K562 (cell line): ENCODE data around the gene TMEM120B. TPM values are rescaled to one million over a fixed set of nuclear protein-coding genes. Genes with fewer than 3 reads are reported as not detected.
A peak's percentile ranks its signal among the peaks of the same experiment; 100 is the strongest.

ENCODE experiments used
- ADNP ChIP-seq: fragments of 200-800 bp; sonication (Bioruptor generic); IDR thresholded peaks from 2 replicates; pipeline ENCODE4 v1.6.1; 2016; ENCODE audit warnings: missing genetic modification characterization, missing compliant biosample characterization
- CHAMP1 ChIP-seq: fragments of 450-650 bp; IDR thresholded peaks from 2 replicates; pipeline ENCODE4 v1.6.1; 2016; ENCODE audit warnings: mild to moderate bottlenecking
- CREB1 ChIP-seq, 2 experiments: sonication (generic) in 1 of 2; formaldehyde crosslinking in 1 of 2; IDR thresholded peaks; 2 replicates each; pipeline versions ENCODE4 v1.6.1 to v1.8.0; 2012 to 2022; ENCODE audit warnings: inconsistent platforms in 1 of 2, mild to moderate bottlenecking in 1 of 2, missing genetic modification reagents in 1 of 2, moderate library complexity in 1 of 2
- DEAF1 ChIP-seq: fragments of 450-650 bp; formaldehyde crosslinking; IDR thresholded peaks from 2 replicates; pipeline ENCODE4 v1.4.0; 2020; ENCODE audit warnings: mild to moderate bottlenecking, moderate library complexity
- ELF1 ChIP-seq: fragments of 200-800 bp; sonication (Bioruptor generic); IDR thresholded peaks from 2 replicates; pipeline ENCODE4 v1.6.1; 2016; ENCODE audit warnings: missing genetic modification characterization, missing compliant biosample characterization
- GTF3C2 ChIP-seq: IDR thresholded peaks from 3 replicates; pipeline ENCODE4 v1.6.1; 2011; ENCODE audit warnings: borderline replicate concordance, mild to moderate bottlenecking, moderate library complexity; ENCODE audit not compliant: insufficient read length; ENCODE audit errors: extremely low read depth
- NONO ChIP-seq, 2 experiments: fragments of 200-400 bp in 1 of 2; fragments of 450-650 bp in 1 of 2; formaldehyde crosslinking in 1 of 2; IDR thresholded peaks; 2 replicates each; pipeline ENCODE4 v1.6.1; 2017; ENCODE audit warnings: low read depth in 2 of 2, mild to moderate bottlenecking in 2 of 2, moderate library complexity in 2 of 2, low read length in 1 of 2
- NR2C1 ChIP-seq, 2 experiments: fragments of 450-650 bp; IDR thresholded peaks; 2 replicates each; pipeline ENCODE4 v1.6.1; 2017; ENCODE audit warnings: mild to moderate bottlenecking in 2 of 2, antibody characterized with exemption in 1 of 2, inconsistent platforms in 1 of 2, missing compliant biosample characterization in 1 of 2, missing genetic modification characterization in 1 of 2
- NR4A1 ChIP-seq, 2 experiments: fragments of 250-450 bp in 1 of 2; fragments of 450-650 bp in 1 of 2; sonication (Bioruptor Pico) in 1 of 2; IDR thresholded peaks; 2 replicates each; pipeline versions ENCODE4 v1.4.0 to v1.6.1; 2016 to 2020; ENCODE audit warnings: mild to moderate bottlenecking in 2 of 2, missing compliant biosample characterization in 1 of 2, missing genetic modification characterization in 1 of 2, moderate library complexity in 1 of 2
- POLR2H ChIP-seq: IDR thresholded peaks from 2 replicates; pipeline ENCODE4 v1.6.1; 2016; ENCODE audit warnings: missing genetic modification characterization, low read depth, mild to moderate bottlenecking, control low read depth, missing compliant biosample characterization, moderate library complexity
- PRPF4 ChIP-seq: fragments of 200-400 bp; formaldehyde crosslinking; IDR thresholded peaks from one replicate; pipeline ENCODE4 v1.6.1; 2017; ENCODE audit warnings: low read length, low read depth, mild to moderate bottlenecking; ENCODE audit not compliant: insufficient read depth, poor library complexity, severe bottlenecking
- RFX1 ChIP-seq: fragments of 450-650 bp; IDR thresholded peaks from 2 replicates; pipeline ENCODE4 v1.6.1; 2016; ENCODE audit warnings: mild to moderate bottlenecking, moderate library complexity
- SP1 ChIP-seq: sonication (generic); formaldehyde crosslinking; IDR thresholded peaks from 2 replicates; pipeline ENCODE4 v1.8.1; 2022; ENCODE audit warnings: mild to moderate bottlenecking, missing genetic modification reagents
- SP2 ChIP-seq: IDR thresholded peaks from 2 replicates; pipeline ENCODE4 v1.6.1; 2011; ENCODE audit warnings: mild to moderate bottlenecking, low read depth, low read length, moderate library complexity; ENCODE audit not compliant: poor library complexity, severe bottlenecking; ENCODE audit errors: extremely low read depth
- ZNF239 ChIP-seq: fragments of 250-450 bp; sonication (Bioruptor Pico); IDR thresholded peaks from 2 replicates; pipeline ENCODE4 v1.4.0; 2020; ENCODE audit warnings: mild to moderate bottlenecking
- ZNF354B ChIP-seq: fragments of 250-450 bp; sonication (Bioruptor Pico); IDR thresholded peaks from 2 replicates; pipeline ENCODE4 v1.4.0; 2020
- ZNF830 ChIP-seq: fragments of 250-450 bp; sonication (Bioruptor Pico); IDR thresholded peaks from 2 replicates; pipeline ENCODE4 v1.5.0; 2021; ENCODE audit warnings: mild to moderate bottlenecking
- polyA plus RNA-seq, 8 experiments: library from polyadenylated mRNA; depleted of rRNA in 4 of 8; stranded (reverse) in 5 of 8; unstranded in 3 of 8; fragments of >200 nt; fragmentation: Nextera tagmentation in 2 of 8; fragmentation: Illumina TruSeq in 1 of 8; extraction: Ambion mirVana in 2 of 8; extraction: Trizol in 1 of 8; gene quantifications; 2 replicates each; pipeline versions ENCODE4 v1.2.1 to v1.2.3, GENCODE V29; 2011 to 2014; ENCODE audit warnings: inconsistent platforms in 1 of 8, missing spikeins in 1 of 8
- total RNA-seq, 7 experiments: library from RNA; depleted of rRNA in 6 of 7; stranded (reverse); fragments of >200 nt in 6 of 7; fragmentation: Illumina TruSeq in 2 of 7; extraction: Trizol in 2 of 7; gene quantifications; 2 replicates each; pipeline versions ENCODE4 v1.2.1 to v1.2.3, GENCODE V29; 2011 to 2021; ENCODE audit warnings: low replicate concordance in 1 of 7

The TMEM120B gene
- total and polyA plus RNA-seq, 9 of the 15 experiments (the other 6 are each of a cell fraction or from before 2014, with no cell fraction given) = 1.7 to 18.6 (median 7.4) TPM

GRCh38 chr12:121795034-121795968, 82.7 kb downstream of the TMEM120B start (continued):
- TF ChIP-seq SP1 (no peak), CREB1 (IDR thresholded peaks at IDR 0.05) (no peak), CREB1 (CRISPR knock-in tag; IDR thresholded peaks at IDR 0.05) (no peak), GTF3C2 (no peak), ZNF830 (CRISPR knock-in tag) (no peak), NR2C1 (IDR thresholded peaks at IDR 0.05) (no peak; the same call in 1 of the 2 replicates), NR2C1 (tag; IDR thresholded peaks at IDR 0.05) (no peak), RFX1 (no peak), ZNF239 (CRISPR knock-in tag) (no peak), ELF1 (tag) (no peak), ADNP (tag) (no peak), SP2 (no peak), CHAMP1 (no peak), ZNF354B (CRISPR knock-in tag) (no peak), NR4A1 (CRISPR knock-in tag; IDR thresholded peaks at IDR 0.05) (no peak), NR4A1 (tag; IDR thresholded peaks at IDR 0.05) (no peak), NONO (IDR thresholded peaks at IDR 0.05; ENCODE audit: low read depth in 2 of 2, low read length in 1 of 2) (no peak), PRPF4 (no peak), DEAF1 (CRISPR knock-in tag) (peak; percentile 86), POLR2H (tag) (no peak)
